Inferior parietal cortex (tissue), 1 donor: ENCODE results near the gene EIF6.

Source experiments
- DNase-seq: peaks from one replicate; pipeline ENCODE4 v3.0.0-alpha.2; 2016; ENCODE audit errors: extremely low spot score

The EIF6 gene

GRCh38 chr20:35295058-35295457 is 10.5 kb upstream of the EIF6 start:
- DNase-seq, result no peak

GRCh38 chr20:35294293-35294685 is 9.7 kb upstream of the EIF6 start:
- DNase-seq, result no peak

GRCh38 chr20:35293303-35294292 is 9.0 kb upstream of the EIF6 start:
- DNase-seq, result no peak

GRCh38 chr20:35292504-35293285 is 8.1 kb upstream of the EIF6 start:
- DNase-seq, result no peak

DNA sequence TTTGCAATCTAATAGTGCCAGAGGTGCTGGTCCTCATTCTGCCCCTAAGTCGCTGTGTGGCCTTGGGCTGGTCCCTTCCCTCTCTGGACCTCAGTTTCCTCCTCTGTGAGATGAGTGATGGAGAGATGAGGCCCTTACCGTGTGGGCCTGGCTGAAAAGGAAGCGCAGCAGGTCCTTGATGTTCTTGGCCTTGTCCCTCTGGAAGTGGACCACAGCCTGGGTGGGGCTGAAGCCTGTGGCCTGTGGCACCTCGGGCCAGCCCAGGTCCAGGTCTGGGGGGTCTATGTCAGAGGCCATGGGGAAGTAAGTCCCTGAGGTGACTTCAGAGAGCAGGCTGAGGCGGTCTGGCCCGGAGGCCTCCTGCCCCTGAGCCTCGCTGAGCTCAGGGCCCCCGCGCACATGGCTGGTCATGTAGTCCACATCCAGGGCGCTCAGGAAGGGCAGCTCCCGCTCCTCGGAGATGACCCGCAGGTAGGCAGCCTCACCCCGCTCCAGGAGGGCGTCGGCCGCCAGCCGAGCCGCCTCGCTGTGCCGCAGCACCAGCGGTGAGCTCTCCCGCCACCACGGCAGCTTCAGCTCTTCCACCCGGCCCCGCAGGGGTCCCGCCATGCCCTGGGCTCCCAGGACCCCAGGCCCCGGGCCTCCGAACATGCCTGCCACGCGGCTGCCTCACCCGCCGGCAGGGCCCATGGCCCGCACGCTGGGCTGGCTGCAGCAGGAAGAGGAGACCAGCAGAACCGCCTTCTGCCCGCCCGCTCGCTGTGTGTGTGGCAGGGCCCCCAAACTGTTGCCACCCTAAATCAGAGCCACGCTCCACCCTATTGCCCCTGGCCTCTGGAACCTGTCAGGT is 7.3 kb upstream of the EIF6 start, which contains the start of gene FAM83C:
FAM83C (minus strand) TSS at position 772 of the 850 bp plus-strand sequence; CDS start at position 651, 121 bp downstream.
- no peak for DNase-seq

GRCh38 chr20:35290887-35291417 is 6.4 kb upstream of the EIF6 start:
- no peak for DNase-seq

DNA sequence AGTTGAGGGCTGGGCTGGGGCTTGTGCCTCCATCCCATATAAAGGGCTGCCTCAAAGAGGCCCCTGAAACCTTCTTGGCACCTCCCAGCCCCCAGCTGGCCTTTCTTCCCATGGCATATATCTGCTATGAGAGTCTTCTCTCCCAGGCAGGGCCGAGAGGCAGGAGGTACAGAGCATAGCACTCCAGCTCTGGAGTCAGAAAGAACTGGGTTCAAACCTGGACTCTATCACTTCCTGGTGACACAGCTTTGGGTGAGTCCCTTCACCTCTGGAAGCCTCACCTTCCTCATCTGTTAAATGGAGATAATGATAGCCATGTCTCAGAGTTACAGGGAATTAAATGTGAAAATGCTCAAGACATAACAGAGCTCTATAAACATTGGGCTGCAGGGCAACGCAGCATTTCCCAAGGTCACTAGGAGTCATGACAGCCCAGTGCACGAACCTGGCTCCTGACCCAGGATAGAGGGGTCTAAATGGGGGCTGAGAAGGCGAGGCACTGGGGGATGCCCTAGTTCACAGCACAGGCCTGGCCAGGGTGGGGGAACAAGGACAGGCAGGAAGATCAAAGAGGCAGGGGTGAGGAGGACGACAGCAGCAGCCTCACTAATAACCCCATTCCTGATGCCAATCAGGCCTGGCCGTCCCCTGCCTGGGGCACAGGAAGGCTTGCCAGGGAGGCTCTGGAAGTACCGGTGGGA is 5.8 kb upstream of the EIF6 start:
- DNase-seq, result no peak

GRCh38 chr20:35288325-35289060 is 3.9 kb upstream of the EIF6 start:
- DNase-seq, result no peak

- DNase-seq, result no peak
These were observed 3.1 kb upstream of the EIF6 start for GRCh38 chr20:35287509-35288324.

- no peak for DNase-seq
These were observed 2.4 kb upstream of the EIF6 start for GRCh38 chr20:35286899-35287508.

DNA sequence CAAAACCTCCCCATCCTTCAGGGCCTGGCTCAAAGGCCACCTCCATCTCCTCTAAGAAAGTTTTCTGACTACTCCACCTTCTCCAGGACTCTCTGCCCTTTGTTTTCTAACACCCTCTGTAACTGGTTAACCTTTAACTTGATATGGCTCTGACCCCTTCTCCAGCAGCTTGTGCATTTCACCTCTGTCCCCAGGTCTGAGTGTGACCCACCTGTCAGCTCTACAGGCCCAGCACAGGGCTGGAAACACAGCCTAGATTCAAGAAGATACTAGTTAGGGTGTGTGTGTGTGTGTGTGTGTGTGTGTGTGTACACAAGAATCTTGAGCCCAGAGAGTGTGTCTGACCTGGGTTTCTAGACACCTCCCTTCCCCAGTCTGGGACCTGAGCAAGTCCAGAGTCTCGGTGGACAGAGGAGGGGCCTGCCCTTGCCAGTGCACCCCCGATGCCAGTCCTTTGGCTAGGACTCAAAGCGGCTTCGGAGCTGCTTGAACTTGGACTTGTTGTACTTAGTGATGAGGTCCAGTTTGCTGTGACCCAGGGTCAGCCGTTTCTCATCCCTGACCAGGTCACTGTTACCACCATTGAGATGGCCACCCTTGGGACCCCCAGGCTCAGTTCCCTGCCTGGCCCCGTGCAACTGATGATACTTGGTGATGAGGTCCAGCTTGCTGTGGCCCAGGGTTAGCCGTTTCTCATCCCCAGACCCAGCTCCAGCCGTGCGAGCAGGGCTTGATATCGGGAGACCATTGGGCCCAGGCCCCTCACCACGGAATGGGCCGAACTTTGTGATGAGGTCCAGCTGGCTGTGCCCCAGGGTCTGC is 1.7 kb upstream of the EIF6 start:
- no peak for DNase-seq

GRCh38 chr20:35285806-35286076 is 1.2 kb upstream of the EIF6 start:
- DNase-seq, result no peak

GRCh38 chr20:35284992-35285805 is 627 bp upstream of the EIF6 start:
- no peak for DNase-seq

- no peak for DNase-seq
These were observed 918 bp downstream of the EIF6 start for GRCh38 chr20:35283441-35284266.

DNA sequence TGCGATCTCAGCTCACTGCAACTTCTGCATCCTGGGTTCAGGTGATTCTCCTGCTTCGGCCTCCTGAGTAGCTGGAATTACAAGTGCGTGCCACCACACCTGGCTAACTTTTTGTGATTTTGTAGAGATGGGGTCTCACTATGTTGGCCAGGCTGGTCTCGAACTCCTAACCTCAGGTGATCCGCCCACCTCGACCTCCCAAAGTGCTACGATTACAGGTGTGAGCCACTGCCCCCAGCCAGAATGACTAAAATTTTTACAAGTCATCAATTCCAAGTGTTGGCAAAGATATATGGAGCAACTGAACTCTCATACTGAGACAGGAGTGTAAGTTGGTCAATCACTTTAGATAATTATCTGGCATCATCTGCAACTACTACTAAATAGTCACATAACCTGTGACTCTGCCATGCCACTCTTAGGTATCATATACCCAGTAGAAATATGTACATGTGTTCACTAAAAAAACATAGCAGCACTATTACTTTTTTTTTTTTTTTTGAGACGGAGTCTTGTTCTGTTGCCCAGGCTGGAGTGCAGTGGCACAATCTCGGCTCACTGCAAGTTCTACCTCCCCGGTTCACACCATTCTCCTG is 3.0 kb downstream of the EIF6 start:
- DNase-seq, result no peak

DNA sequence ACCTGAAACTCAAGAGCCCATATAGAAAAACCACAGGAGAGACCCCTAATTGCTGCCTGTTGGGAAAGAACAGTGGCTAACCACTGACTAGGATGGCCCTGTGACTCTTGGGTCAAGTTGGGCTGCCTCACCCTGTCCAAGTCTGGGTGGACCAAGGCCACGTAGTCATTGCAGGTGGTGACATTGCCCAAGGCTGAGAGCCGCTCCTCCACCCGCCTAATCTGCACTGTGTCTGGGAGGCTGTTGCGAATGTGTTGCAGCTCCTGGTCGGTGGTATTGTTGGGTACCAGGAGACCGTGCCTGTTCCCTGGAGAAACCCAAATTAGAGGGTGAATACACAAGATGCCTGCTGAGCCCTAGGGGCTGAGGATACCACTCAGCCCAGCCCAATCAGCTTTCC is 4.0 kb downstream of the EIF6 start:
- DNase-seq, result no peak
